OCI-LY3 (cell line): ENCODE data around the gene SPATA12.

ENCODE experiments used
- CTCF ChIP-seq: fragments of 200-600, 300-600 bp; sonication (generic); IDR thresholded peaks from 2 replicates; pipeline ENCODE4 v1.5.1; 2014; ENCODE audit warnings: antibody characterized with exemption, low read length, low read depth
- EZH2phosphoT487 ChIP-seq: fragments of 200-600 bp; shearing (Covaris generic); IDR thresholded peaks from 2 replicates; pipeline ENCODE4 v1.6.1; 2018; ENCODE audit warnings: antibody characterized with exemption, mixed run types, low read depth

GRCh38 chr3:57019057-57019456 lies 41.4 kb upstream of the SPATA12 start:
- TF ChIP-seq CTCF: no peak
- TF ChIP-seq EZH2phosphoT487: no peak
